Forelimb muscle (tissue), 1 donor: ENCODE results near the gene FLT1. TPM values are rescaled to one million over a fixed set of nuclear protein-coding genes. Genes with fewer than 3 reads are reported as not detected.

ENCODE experiments used
- DNase-seq: peaks from one replicate; pipeline ENCODE4 v3.0.0-alpha.2; 2013; ENCODE audit warnings: low read depth
- polyA plus RNA-seq: library from polyadenylated mRNA; unstranded; fragments of 120-200 nt; gene quantifications from one replicate; pipeline ENCODE4 v1.2.1, GENCODE V29; 2013; ENCODE audit not compliant: insufficient read length

The FLT1 gene
- polyA plus RNA-seq, 1 donor, result 14.4 TPM

GRCh38 chr13:28528848-28529247 is 33.9 kb upstream of the FLT1 start:
- DNase-seq, result no peak

- DNase-seq, result no peak
These were observed 33.5 kb upstream of the FLT1 start for GRCh38 chr13:28528388-28528787.

GRCh38 chr13:28527629-28528028 is 32.7 kb upstream of the FLT1 start:
- DNase-seq, result no peak

- DNase-seq, result no peak
These were observed 31.9 kb upstream of the FLT1 start for GRCh38 chr13:28526876-28527275.

GRCh38 chr13:28522871-28523270 is 27.9 kb upstream of the FLT1 start:
- DNase-seq, result no peak

- no peak for DNase-seq
These were observed 18.8 kb upstream of the FLT1 start for GRCh38 chr13:28513745-28514144.

- no peak for DNase-seq
These were observed 15.6 kb upstream of the FLT1 start for GRCh38 chr13:28510542-28510941.

GRCh38 chr13:28510066-28510465 is 15.1 kb upstream of the FLT1 start:
- DNase-seq, result no peak

- DNase-seq, result no peak
These were observed 10.7 kb upstream of the FLT1 start for GRCh38 chr13:28505543-28506135.

- DNase-seq, result no peak
These were observed 8.4 kb upstream of the FLT1 start for GRCh38 chr13:28503182-28503967.

- no peak for DNase-seq
These were observed 6.6 kb upstream of the FLT1 start for GRCh38 chr13:28501547-28501946.

- no peak for DNase-seq
These were observed 4.7 kb upstream of the FLT1 start for GRCh38 chr13:28499609-28500008.

GRCh38 chr13:28498481-28499115 is 3.7 kb upstream of the FLT1 start:
- DNase-seq, result no peak

GRCh38 chr13:28497143-28497876 is 2.4 kb upstream of the FLT1 start:
- DNase-seq, result no peak

GRCh38 chr13:28496188-28496564 is 1.2 kb upstream of the FLT1 start:
- DNase-seq, result no peak

- no peak for DNase-seq
These were observed 735 bp upstream of the FLT1 start for GRCh38 chr13:28495538-28496187.

- no peak for DNase-seq
These were observed 487 bp downstream of the FLT1 start for GRCh38 chr13:28494504-28494777.

GRCh38 chr13:28493740-28494503 is 1.0 kb downstream of the FLT1 start:
- DNase-seq, result no peak

GRCh38 chr13:28492569-28493367 is 2.2 kb downstream of the FLT1 start:
- no peak for DNase-seq

GRCh38 chr13:28490061-28490460 is 4.9 kb downstream of the FLT1 start:
- no peak for DNase-seq

GRCh38 chr13:28489524-28489931 is 5.4 kb downstream of the FLT1 start:
- no peak for DNase-seq
